CD8-positive, alpha-beta memory T cell (primary cell): ENCODE results near the gene CGGBP1. TPM values are rescaled to one million over a fixed set of nuclear protein-coding genes. Genes with fewer than 3 reads are reported as not detected.

ENCODE experiments used
- CTCF ChIA-PET: fragments of 350-600 bp; sonication (Branson Sonifier 250); formaldehyde crosslinking; loops from one replicate; lab custom pipeline; 2021; ENCODE audit warnings: antibody characterized with exemption; lab: Charles Lee
- POLR2A ChIA-PET: fragments of 350-600 bp; sonication (Branson Sonifier 250); formaldehyde crosslinking; loops from one replicate; lab custom pipeline; 2021; ENCODE audit warnings: antibody characterized with exemption; lab: Charles Lee
- DNase-seq, 5 donors: peaks; one replicate each; pipeline versions ENCODE4 v3.0.0 to v3.0.0-alpha.2; 2020 to 2022; ENCODE audit warnings: mixed read lengths in 1 of 5
- H3K27ac ChIP-seq: one replicate; pipeline ENCODE4 v1.7.0; 2013; ENCODE audit warnings: low read depth, mild to moderate bottlenecking, low read length, moderate library complexity
- H3K27me3 ChIP-seq: 2 replicates; pipeline ENCODE4 v1.7.0; 2013; ENCODE audit warnings: low read length, mild to moderate bottlenecking; ENCODE audit not compliant: insufficient read depth, poor library complexity, severe bottlenecking
- H3K36me3 ChIP-seq: 2 replicates; pipeline ENCODE4 v1.7.0; 2013; ENCODE audit warnings: mild to moderate bottlenecking, low read length, moderate library complexity; ENCODE audit not compliant: insufficient read depth
- H3K4me1 ChIP-seq: 2 replicates; pipeline ENCODE4 v1.7.0; 2013; ENCODE audit warnings: mild to moderate bottlenecking, low read length, moderate library complexity; ENCODE audit not compliant: insufficient read depth
- H3K4me3 ChIP-seq: 2 replicates; pipeline ENCODE4 v1.7.0; 2013; ENCODE audit warnings: mild to moderate bottlenecking, low read length
- H3K9me3 ChIP-seq: 2 replicates; pipeline ENCODE4 v1.7.0; 2013; ENCODE audit warnings: mild to moderate bottlenecking, low read length
- H3K27ac Mint-ChIP-seq, 8 donors: one replicate each; pipeline ENCODE4 v1.8.0; 2020 to 2021; ENCODE audit warnings: mixed read lengths in 8 of 8, mild to moderate bottlenecking in 6 of 8, inconsistent platforms in 3 of 8, moderate library complexity in 3 of 8
- H3K27me3 Mint-ChIP-seq, 2 donors: one replicate each; pipeline ENCODE4 v1.8.0; 2020 to 2021; ENCODE audit warnings: mixed read lengths in 2 of 2, mild to moderate bottlenecking in 1 of 2, moderate library complexity in 1 of 2
- H3K36me3 Mint-ChIP-seq, 3 donors: one replicate each; pipeline ENCODE4 v1.8.0; 2020 to 2021; ENCODE audit warnings: mixed read lengths in 3 of 3, inconsistent platforms in 1 of 3, mild to moderate bottlenecking in 1 of 3
- H3K4me1 Mint-ChIP-seq, 3 donors: one replicate each; pipeline ENCODE4 v1.8.0; 2020 to 2021; ENCODE audit warnings: mixed read lengths in 3 of 3, inconsistent platforms in 1 of 3, mild to moderate bottlenecking in 1 of 3
- H3K4me3 Mint-ChIP-seq, 7 donors: one replicate each; pipeline ENCODE4 v1.8.0; 2020 to 2021; ENCODE audit warnings: mixed read lengths in 7 of 7, mild to moderate bottlenecking in 6 of 7, moderate library complexity in 4 of 7, inconsistent platforms in 2 of 7
- H3K9me3 Mint-ChIP-seq, 5 donors: one replicate each; pipeline ENCODE4 v1.8.0; 2020 to 2022; ENCODE audit warnings: mixed read lengths in 5 of 5, mild to moderate bottlenecking in 3 of 5, moderate library complexity in 2 of 5, inconsistent platforms in 1 of 5
- polyA plus RNA-seq: library from polyadenylated mRNA; unstranded; fragments of 300-500 nt; fragmentation: Illumina TruSeq; gene quantifications from one replicate; pipeline ENCODE4 v1.2.3, GENCODE V29; 2021
- total RNA-seq, 2 experiments: library from RNA; stranded (reverse); gene quantifications; one replicate each; pipeline ENCODE4 v1.2.3, GENCODE V29; 2021

The CGGBP1 gene
- total and polyA plus RNA-seq, 3 experiments from 2014 or later: 84.7 to 95.9 (median 94.5) TPM

DNA sequence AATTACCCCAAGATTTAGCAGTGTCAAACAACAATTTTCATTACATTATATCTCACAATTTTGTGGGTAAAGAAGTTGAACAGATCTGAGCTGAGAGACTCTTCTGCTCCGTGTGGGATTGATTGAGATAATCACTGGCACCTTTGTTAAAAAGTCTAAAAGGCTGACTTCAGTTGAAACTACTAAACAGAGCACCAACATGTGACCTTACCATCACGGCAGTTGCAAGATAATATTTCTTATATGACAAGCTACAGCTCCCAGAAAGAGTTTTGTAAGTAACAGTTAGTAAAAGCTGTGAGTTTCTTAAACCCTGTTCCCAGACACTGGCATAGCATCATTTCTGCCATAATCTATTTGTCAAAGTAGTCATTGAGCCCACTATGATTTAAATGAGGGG, 25.0 kb downstream of the CGGBP1 start:
- Mint-ChIP-seq H3K27me3 (peaks cover 0 to 5% of the 10 kb centered on the region in 2 donors), H3K27ac (peak overlapping the region in 6 of 8 donors; percentile 10 to 70 (median 20)), H3K36me3 (no peaks in the 10 kb centered on the region), H3K4me3 (no peak overlapping the region), H3K9me3 (no peaks in the 10 kb centered on the region), H3K4me1 (peaks cover 24 to 38% (median 36%) of the 10 kb centered on the region in 3 donors)
- no peak for DNase-seq
- no peak overlapping the region for H3K4me3 ChIP-seq
- ChIA-PET CTCF (interaction anchor here (1.2 kb wide), 1 partner anchor 25 kb away, joined by 4 read pairs; the partner anchor contains the start of gene CGGBP1), POLR2A (no interaction called here)
- H3K27ac ChIP-seq: no peak overlapping the region
- no peaks in the 10 kb centered on the region for H3K36me3 ChIP-seq
- H3K9me3 ChIP-seq: no peaks in the 10 kb centered on the region
- H3K4me1 ChIP-seq: peaks cover 22% of the 10 kb centered on the region
- H3K27me3 ChIP-seq: no peaks in the 10 kb centered on the region

GRCh38 chr3:88033079-88033478, 25.7 kb downstream of the CGGBP1 start:
- no peaks in the 10 kb centered on the region for H3K36me3 ChIP-seq
- peak overlapping the region in 7 of 8 donors; percentile 15 to 84 (median 70) for H3K27ac Mint-ChIP-seq
- peaks cover 0 to 2% of the 10 kb centered on the region in 2 donors for H3K27me3 Mint-ChIP-seq
- no peaks in the 10 kb centered on the region for H3K9me3 ChIP-seq
- H3K4me3 ChIP-seq: no peak overlapping the region
- no peaks in the 10 kb centered on the region for H3K9me3 Mint-ChIP-seq
- H3K36me3 Mint-ChIP-seq: no peaks in the 10 kb centered on the region
- peaks cover 22% of the 10 kb centered on the region for H3K4me1 ChIP-seq
- H3K27me3 ChIP-seq: no peaks in the 10 kb centered on the region
- ChIA-PET CTCF (no interaction called here), POLR2A (no interaction called here)
- peak overlapping the region in 1 of 7 donors; percentile 66 for H3K4me3 Mint-ChIP-seq
- H3K27ac ChIP-seq: no peak overlapping the region
- H3K4me1 Mint-ChIP-seq: peaks cover 24 to 38% (median 36%) of the 10 kb centered on the region in 3 donors
- DNase-seq: no peak

DNA sequence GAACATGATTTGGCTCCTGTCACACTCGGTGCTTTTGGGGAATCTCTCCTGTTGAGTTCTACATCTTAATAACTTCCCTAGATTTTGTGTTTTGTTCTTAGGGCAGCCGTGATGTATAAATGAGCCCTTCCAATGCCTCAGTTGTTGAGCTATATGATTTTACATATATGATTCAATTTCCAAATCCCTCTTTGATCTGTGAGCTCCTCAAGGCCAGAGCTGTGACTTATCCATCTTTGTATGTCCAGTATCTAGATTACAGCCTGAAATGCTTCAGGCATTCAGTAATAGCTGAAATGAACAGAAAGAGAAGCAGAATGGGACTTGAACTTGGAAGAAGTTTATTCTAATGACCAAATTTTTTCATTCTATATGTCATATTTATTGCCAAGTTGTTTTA, 26.6 kb downstream of the CGGBP1 start:
- H3K36me3 Mint-ChIP-seq: no peaks in the 10 kb centered on the region
- Histone ChIP-seq H3K27ac (peak overlapping the region; percentile 47), H3K9me3 (no peaks in the 10 kb centered on the region), H3K36me3 (no peaks in the 10 kb centered on the region), H3K4me1 (peaks cover 22% of the 10 kb centered on the region), H3K4me3 (peak overlapping the region; percentile 38), H3K27me3 (no peaks in the 10 kb centered on the region)
- H3K9me3 Mint-ChIP-seq: no peaks in the 10 kb centered on the region
- peaks cover 0 to 2% of the 10 kb centered on the region in 2 donors for H3K27me3 Mint-ChIP-seq
- peak overlapping the region; percentile 62 to 89 (median 85) for H3K4me3 Mint-ChIP-seq
- CTCF ChIA-PET: interaction anchor here (1.0 to 2.0 kb wide), 3 partner anchors 26 to 119 kb away, joined by 3 to 9 read pairs (median 9); partner anchors contain the start of genes CGGBP1 and ZNF654
- H3K4me1 Mint-ChIP-seq: peaks cover 24 to 38% (median 36%) of the 10 kb centered on the region in 3 donors
- peak overlapping the region; percentile 76 to 97 (median 94) for H3K27ac Mint-ChIP-seq
- POLR2A ChIA-PET: interaction anchor here (2.2 to 2.3 kb wide), 2 partner anchors 26 to 118 kb away, joined by 14 to 21 read pairs; partner anchors contain the start of genes C3orf38, CGGBP1 and ZNF654
- no peak for DNase-seq

DNA sequence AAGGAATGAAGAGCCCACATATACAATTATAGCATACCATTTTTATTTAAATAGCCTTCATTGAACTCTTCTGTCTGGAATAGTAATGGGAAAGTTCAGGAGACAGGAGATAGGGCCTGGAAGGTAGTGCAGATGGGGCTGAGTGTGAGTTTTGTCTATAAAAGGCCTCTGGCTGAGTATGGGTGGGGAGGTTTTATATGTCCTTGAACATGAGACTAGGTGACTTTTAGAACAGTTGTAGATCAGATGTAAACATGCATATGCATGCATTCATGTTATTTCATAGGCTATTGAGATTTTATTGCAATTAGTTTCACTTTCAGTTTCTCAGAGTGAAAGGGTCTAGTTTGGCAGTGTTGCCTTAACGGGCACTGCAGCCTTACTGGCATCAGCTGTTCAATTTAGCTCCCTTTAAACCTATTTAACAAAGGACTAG, 27.1 kb downstream of the CGGBP1 start:
- DNase-seq: peak; percentile 5 to 53 (median 45)
- POLR2A ChIA-PET: interaction anchor here (1.0 to 2.3 kb wide), 3 partner anchors 27 to 118 kb away, joined by 3 to 21 read pairs (median 14); partner anchors contain the start of genes C3orf38, CGGBP1 and ZNF654
- CTCF ChIA-PET: interaction anchor here (0.7 to 2.0 kb wide), 4 partner anchors 12 to 120 kb away, joined by 3 to 9 read pairs (median 6); partner anchors contain the start of genes CGGBP1 and ZNF654

DNA sequence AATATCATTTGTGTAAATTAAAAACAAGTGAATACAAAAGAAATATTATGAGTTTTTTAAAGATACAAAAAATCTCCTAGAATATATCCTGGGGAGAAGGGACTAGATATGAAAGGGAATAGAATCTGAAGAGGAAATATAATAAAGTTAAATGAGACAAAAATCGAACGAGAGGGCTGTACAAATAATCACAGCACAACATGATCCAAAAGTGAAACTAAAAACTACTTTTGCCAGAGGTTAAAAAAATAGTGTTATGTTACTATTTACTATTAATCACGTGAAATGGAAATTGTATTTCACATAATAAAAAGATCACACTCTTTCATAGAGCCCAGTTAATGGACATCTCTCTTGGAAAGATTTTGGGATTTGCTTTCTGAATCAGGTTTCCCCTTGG, 28.6 kb downstream of the CGGBP1 start:
- ChIA-PET POLR2A (no interaction called here), CTCF (no interaction called here)
- Mint-ChIP-seq H3K4me1 (peaks cover 25 to 44% (median 36%) of the 10 kb centered on the region in 3 donors), H3K27me3 (no peaks in the 10 kb centered on the region), H3K27ac (peak overlapping the region in 7 of 8 donors; percentile 4 to 86 (median 76)), H3K4me3 (peak overlapping the region; percentile 71 to 80 (median 73)), H3K9me3 (no peaks in the 10 kb centered on the region), H3K36me3 (no peaks in the 10 kb centered on the region)
- Histone ChIP-seq H3K27ac (no peak overlapping the region), H3K4me3 (peak overlapping the region; percentile 44), H3K4me1 (peaks cover 22% of the 10 kb centered on the region), H3K27me3 (no peaks in the 10 kb centered on the region), H3K36me3 (no peaks in the 10 kb centered on the region), H3K9me3 (no peaks in the 10 kb centered on the region)
- no peak for DNase-seq

More for the DNA sequence above, 27.1 kb downstream of the CGGBP1 start:
- H3K4me1 Mint-ChIP-seq: peaks cover 24 to 38% (median 36%) of the 10 kb centered on the region in 3 donors
- H3K27ac Mint-ChIP-seq: peak overlapping the region; percentile 76 to 97 (median 94)
- Histone ChIP-seq H3K27me3 (no peaks in the 10 kb centered on the region), H3K4me1 (peaks cover 22% of the 10 kb centered on the region), H3K27ac (peak overlapping the region; percentile 47), H3K9me3 (no peaks in the 10 kb centered on the region), H3K4me3 (peak overlapping the region; percentile 38), H3K36me3 (no peaks in the 10 kb centered on the region)
- no peaks in the 10 kb centered on the region for H3K36me3 Mint-ChIP-seq
- H3K4me3 Mint-ChIP-seq: peak overlapping the region; percentile 80 to 89 (median 86)
- H3K9me3 Mint-ChIP-seq: no peaks in the 10 kb centered on the region
- peaks cover 0 to under 1% of the 10 kb centered on the region in 2 donors for H3K27me3 Mint-ChIP-seq

- no peaks in the 10 kb centered on the region for H3K27me3 ChIP-seq
- H3K4me3 Mint-ChIP-seq: no peak overlapping the region
- no peaks in the 10 kb centered on the region for H3K36me3 ChIP-seq
- no peaks in the 10 kb centered on the region for H3K36me3 Mint-ChIP-seq
- ChIA-PET CTCF (no interaction called here), POLR2A (interaction anchor here (0.9 kb wide), 1 partner anchor 29 kb away, joined by 3 read pairs; no protein-coding TSS in a partner anchor)
- peaks cover 22% of the 10 kb centered on the region for H3K4me1 ChIP-seq
- H3K27ac Mint-ChIP-seq: peak overlapping the region in 4 of 8 donors; percentile 18 to 81 (median 40)
- H3K27ac ChIP-seq: no peak overlapping the region
- H3K27me3 Mint-ChIP-seq: no peaks in the 10 kb centered on the region
- DNase-seq: no peak
- H3K9me3 Mint-ChIP-seq: no peaks in the 10 kb centered on the region
- peaks cover 25 to 42% (median 36%) of the 10 kb centered on the region in 3 donors for H3K4me1 Mint-ChIP-seq
- no peak overlapping the region for H3K4me3 ChIP-seq
- no peaks in the 10 kb centered on the region for H3K9me3 ChIP-seq
These were observed 29.9 kb downstream of the CGGBP1 start for GRCh38 chr3:88028876-88029275.

DNA sequence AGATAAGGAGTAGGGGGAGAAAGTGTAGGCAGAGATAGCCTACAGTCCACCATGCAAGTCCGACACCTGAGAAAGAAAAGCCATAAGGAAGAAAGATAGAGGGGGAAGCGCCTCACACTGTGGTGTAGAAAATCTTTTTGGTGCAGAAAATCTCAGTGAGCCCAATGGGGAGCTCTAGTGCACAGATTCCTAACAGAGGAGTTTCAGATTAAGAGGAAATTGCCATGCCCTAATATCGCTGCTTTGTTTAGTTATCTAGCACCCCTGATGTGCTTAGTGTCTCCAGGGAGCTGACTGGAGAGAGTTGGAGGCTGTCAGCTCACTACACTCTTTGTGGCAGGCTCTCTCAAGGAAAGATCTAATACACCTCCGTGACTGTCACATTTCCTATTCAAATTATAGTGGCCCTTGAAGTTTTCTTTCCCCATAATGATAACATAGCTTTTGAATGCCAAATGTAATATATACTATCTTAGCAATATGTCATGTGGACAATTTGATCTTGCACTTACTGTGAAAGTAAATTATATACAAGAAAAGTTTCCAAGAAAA, 33.7 kb downstream of the CGGBP1 start:
- DNase-seq: no peak
- H3K27me3 Mint-ChIP-seq: no peaks in the 10 kb centered on the region
- Histone ChIP-seq H3K36me3 (no peaks in the 10 kb centered on the region), H3K9me3 (no peaks in the 10 kb centered on the region), H3K27me3 (no peaks in the 10 kb centered on the region), H3K4me3 (no peak overlapping the region), H3K4me1 (peaks cover 8% of the 10 kb centered on the region), H3K27ac (no peak overlapping the region)
- ChIA-PET CTCF (no interaction called here), POLR2A (no interaction called here)
- H3K9me3 Mint-ChIP-seq: no peaks in the 10 kb centered on the region
- no peak overlapping the region for H3K4me3 Mint-ChIP-seq
- H3K4me1 Mint-ChIP-seq: peaks cover 8 to 17% (median 12%) of the 10 kb centered on the region in 3 donors
- H3K27ac Mint-ChIP-seq: peak overlapping the region in 1 of 8 donors; percentile 64
- H3K36me3 Mint-ChIP-seq: no peaks in the 10 kb centered on the region

DNA sequence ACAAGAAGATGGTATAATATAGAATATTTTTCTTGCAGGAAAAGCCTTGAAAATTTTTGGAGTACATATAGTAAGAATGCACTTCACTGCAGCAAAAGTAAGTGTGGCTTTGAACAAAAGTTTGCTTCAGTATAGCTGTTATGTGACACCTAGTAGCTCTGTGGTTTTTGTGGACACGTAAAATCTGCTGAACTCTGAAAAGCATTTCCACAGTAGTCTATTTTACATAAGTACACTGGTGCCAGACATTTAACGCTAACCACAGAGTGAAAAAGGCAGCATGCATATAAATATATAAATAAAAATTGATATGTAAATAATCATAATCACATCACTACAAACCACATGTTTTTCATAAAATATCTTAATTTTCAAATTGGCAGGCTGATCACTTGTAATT, 39.8 kb downstream of the CGGBP1 start:
- peak overlapping the region in 4 of 7 donors; percentile 5 to 39 (median 7) for H3K4me3 Mint-ChIP-seq
- CTCF ChIA-PET: interaction anchor here (1.1 to 1.8 kb wide), 3 partner anchors 8 to 94 kb away, joined by 3 to 7 read pairs (median 3); no protein-coding TSS in a partner anchor
- H3K27me3 ChIP-seq: no peaks in the 10 kb centered on the region
- no peak overlapping the region for H3K4me3 ChIP-seq
- H3K4me1 ChIP-seq: peaks cover 4% of the 10 kb centered on the region
- no peaks in the 10 kb centered on the region for H3K36me3 ChIP-seq
- no peaks in the 10 kb centered on the region for H3K36me3 Mint-ChIP-seq
- peak in 2 of 5 donors; percentile 39 to 48 for DNase-seq
- H3K4me1 Mint-ChIP-seq: peaks cover 15 to 25% (median 18%) of the 10 kb centered on the region in 3 donors
- no peak overlapping the region for H3K27ac ChIP-seq
- POLR2A ChIA-PET: no interaction called here
- H3K27ac Mint-ChIP-seq: peak overlapping the region in 1 of 8 donors; percentile 2
- no peaks in the 10 kb centered on the region for H3K27me3 Mint-ChIP-seq
- H3K9me3 ChIP-seq: no peaks in the 10 kb centered on the region
- H3K9me3 Mint-ChIP-seq: no peaks in the 10 kb centered on the region
